GM19467 (cell line): ENCODE results near the gene IL22RA1.

Experiments used
- ATAC-seq: cut with Tn5 transposase; IDR thresholded peaks from one replicate; pipeline ENCODE4 v1.9.1; 2021; ENCODE audit warnings: mild to moderate bottlenecking, moderate library complexity; ENCODE audit not compliant: unreplicated experiment

The IL22RA1 gene

GRCh38 chr1:24167008-24167407, 24.1 kb upstream of the IL22RA1 start:
- no peak for ATAC-seq

GRCh38 chr1:24165500-24165899, 22.6 kb upstream of the IL22RA1 start:
- no peak for ATAC-seq

- no peak for ATAC-seq
Measured at GRCh38 chr1:24164004-24164403, 21.1 kb upstream of the IL22RA1 start.

GRCh38 chr1:24162201-24162600, 19.3 kb upstream of the IL22RA1 start:
- no peak for ATAC-seq

- no peak for ATAC-seq
Measured at GRCh38 chr1:24161270-24161669, 18.3 kb upstream of the IL22RA1 start.

- ATAC-seq = no peak
Measured at GRCh38 chr1:24159366-24159765, 16.4 kb upstream of the IL22RA1 start.

GRCh38 chr1:24157918-24158481, 15.1 kb upstream of the IL22RA1 start:
- no peak for ATAC-seq

- no peak for ATAC-seq
Measured at GRCh38 chr1:24156542-24157260, 13.8 kb upstream of the IL22RA1 start.

GRCh38 chr1:24155011-24155782, 12.3 kb upstream of the IL22RA1 start:
- ATAC-seq = no peak

GRCh38 chr1:24154215-24154614, 11.3 kb upstream of the IL22RA1 start:
- no peak for ATAC-seq

- ATAC-seq = no peak
Measured at GRCh38 chr1:24152631-24153494, 9.9 kb upstream of the IL22RA1 start.

- no peak for ATAC-seq
Measured at GRCh38 chr1:24151175-24151533, 8.2 kb upstream of the IL22RA1 start.

- ATAC-seq = peak; percentile 73
Measured at GRCh38 chr1:24150234-24151174, 7.6 kb upstream of the IL22RA1 start.

- no peak for ATAC-seq
Measured at GRCh38 chr1:24149866-24150233, 6.9 kb upstream of the IL22RA1 start.

GRCh38 chr1:24147816-24148215, 4.9 kb upstream of the IL22RA1 start:
- ATAC-seq = no peak

GRCh38 chr1:24147194-24147593, 4.3 kb upstream of the IL22RA1 start:
- no peak for ATAC-seq

- ATAC-seq = no peak
Measured at GRCh38 chr1:24141311-24141997, 1.5 kb downstream of the IL22RA1 start.

- ATAC-seq = no peak
Measured at GRCh38 chr1:24140741-24141181, 2.2 kb downstream of the IL22RA1 start.

GRCh38 chr1:24139841-24140425, 3.0 kb downstream of the IL22RA1 start:
- no peak for ATAC-seq
